Urothelium cell line (cell line): ENCODE results near the gene EXOC4.
"Not testable (repeated sequence)": the region's sequence is repeated elsewhere in the genome, so short reads cannot be mapped to it uniquely, and the experiment has no call there.

Experiments
- DNase-seq: peaks from one replicate; pipeline ENCODE4 v3.0.0; 2011; ENCODE audit warnings: low spot score, mixed read lengths
- FAIRE-seq: peaks from 2 replicates; lab custom pipeline; 2011; peaks lifted over from hg19 to GRCh38; lab: Jason Lieb, UNC

EXOC4 gene

DNA sequence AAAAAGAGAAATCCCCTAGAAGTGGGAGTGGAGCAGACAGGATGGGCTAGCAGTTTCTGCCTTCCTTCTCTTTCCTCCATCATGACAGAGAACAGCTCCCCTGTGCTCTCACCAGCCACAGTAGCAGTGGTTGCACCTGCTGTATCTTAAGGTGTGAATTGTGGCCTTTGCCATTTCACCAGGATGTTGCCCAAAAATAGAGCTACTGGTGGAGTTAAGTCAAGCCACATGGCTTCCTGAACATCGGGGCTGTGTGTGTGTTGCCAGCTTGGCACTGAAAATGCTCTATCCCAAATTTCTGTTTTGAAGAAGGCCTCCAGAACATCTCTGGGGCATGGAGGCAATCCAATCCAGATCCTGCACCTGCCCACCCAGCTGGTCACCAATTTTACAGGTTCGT lies 348.7 kb downstream of the EXOC4 start:
- FAIRE-seq (no peak), DNase-seq (no peak)

DNA sequence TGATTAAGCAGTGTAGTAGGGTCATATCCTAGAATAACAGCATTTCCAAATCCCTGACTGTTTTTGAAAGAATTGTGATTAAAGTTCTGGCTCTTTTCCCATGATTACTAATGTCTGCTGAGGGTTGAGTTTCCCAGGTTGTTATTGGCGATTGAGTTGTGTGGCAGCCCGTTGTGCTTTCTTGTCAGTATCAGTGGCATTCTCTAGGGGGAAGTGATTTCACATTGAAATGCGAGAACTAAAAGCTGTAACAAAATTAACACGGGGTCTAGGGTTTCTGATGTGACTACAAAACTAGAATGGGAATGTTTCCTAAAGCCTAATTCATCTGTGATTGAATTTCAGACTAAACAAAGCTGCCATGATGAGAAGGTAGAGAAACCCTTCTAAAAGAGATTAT lies 349.4 kb downstream of the EXOC4 start:
- DNase-seq = no peak
- no peak for FAIRE-seq

DNA sequence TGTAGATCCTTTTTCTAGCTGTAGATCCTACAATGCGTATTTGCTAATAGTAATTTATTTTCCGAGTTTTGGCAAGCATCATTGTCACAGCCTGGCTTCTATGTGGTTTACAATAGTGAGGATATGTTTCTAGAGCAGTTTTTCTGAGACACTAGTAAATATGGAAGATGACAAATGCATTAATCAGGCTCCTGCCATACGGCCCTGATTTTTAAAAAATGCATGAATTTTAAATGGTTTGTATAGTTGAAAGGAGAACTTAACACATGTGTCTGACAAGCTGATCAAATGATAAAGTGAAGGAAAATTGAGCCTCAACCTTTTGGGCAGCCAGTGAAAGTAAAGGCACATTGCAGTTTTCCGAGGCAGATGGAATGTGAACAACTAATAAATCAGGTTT lies 354.1 kb downstream of the EXOC4 start:
- FAIRE-seq = no peak
- no peak for DNase-seq

DNA sequence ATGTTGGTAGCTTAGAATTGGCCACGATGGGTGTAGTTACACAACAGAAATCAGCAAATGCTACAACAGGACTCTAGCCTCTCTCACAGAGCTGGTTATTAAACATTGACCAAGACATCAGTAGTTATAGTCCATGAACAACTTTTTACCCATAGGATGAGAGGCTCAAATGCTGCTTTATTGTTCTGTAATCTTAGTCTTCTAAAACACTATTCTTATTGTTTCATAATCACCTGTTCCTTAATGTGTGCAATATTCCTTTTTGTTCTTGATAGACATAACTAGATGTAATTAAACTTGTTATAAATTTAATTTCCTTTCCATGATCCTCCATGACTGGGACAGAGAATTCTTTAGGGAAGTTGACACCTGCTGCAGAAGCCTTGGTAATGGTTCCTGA lies 356.9 kb downstream of the EXOC4 start:
- DNase-seq = no peak
- no peak for FAIRE-seq

DNA sequence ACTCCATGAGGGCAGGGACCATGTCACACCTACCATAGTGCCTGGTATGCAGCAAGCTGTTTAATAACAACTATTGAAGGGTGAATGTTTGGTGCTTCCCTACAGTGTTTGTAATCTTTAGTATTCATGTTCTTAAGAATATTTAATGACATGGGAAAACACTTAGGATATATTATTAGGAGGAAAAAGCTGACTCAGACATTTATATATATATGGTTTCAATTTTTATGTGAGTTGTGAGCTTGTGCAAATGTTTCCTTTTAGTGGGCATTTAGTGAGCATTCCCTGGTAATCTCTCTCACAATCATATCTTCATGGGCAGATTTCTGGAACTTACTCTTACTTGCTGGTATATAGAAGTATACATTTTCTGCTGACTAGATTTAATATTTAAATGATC lies 359.1 kb downstream of the EXOC4 start:
- FAIRE-seq = no peak
- no peak for DNase-seq

DNA sequence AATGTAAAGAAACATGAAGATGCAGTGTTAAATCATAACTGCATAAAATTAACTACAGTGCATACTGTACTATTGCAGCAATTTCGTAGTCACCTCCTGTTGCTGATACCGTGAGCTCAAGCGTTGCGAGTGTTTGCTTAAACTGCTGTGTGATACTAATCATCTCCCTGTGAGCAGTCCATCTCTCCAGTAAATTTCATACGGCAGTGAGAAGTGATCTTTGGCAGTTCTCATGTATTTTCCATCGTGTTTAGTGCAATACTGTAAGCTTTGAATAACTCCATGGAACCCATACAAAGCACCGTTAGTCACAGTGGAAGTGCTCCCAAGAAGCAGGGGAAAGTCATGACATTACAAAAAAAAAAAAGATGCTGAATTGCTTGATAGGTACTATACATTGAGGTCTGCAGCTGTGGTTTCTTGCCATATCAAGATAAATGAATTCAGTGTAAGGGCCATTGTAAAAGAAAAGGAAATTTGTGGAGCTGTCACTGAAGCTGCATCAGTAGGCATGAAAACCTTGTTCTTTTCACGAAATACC lies 360.4 kb downstream of the EXOC4 start:
- FAIRE-seq (no peak), DNase-seq (no peak)

DNA sequence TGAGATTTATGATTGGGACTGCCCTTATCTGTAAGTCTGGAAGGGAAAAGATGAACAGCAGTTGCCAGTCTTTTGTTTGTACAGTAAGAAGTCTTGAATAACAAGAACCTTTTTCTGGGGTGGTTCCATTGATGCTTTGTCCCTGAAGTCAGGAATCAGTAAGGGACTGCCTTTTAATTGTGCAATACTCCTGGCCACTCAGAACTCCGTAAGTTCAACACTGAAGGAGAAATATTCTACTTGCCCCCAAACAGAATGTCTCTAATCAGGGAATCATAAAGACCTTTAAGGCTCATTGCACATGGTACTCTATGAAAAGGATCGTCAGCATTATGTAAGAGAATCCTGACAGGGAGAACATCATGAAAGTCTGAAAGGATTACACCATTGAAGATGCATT lies 361.4 kb downstream of the EXOC4 start:
- no peak for DNase-seq
- FAIRE-seq = no peak

DNA sequence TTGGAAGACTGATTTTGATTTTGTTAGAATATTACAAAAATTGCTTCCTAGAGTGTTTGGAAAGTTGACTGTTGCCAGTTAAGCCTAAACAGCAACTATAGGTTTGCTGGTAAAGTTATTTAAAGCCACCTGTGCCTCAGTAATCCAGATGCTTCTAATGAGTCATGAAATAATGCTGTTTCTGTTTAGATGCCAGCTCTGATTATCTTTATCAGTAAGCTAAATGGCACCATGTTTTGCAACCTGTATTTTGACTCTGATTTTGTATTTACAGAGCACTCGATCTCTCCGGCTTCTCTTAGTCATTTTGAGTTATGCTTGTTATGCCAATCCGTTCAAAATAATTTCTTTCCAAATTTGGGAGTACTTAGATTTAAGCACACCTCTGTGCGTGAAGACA lies 366.1 kb downstream of the EXOC4 start:
- DNase-seq (no peak), FAIRE-seq (no peak)

DNA sequence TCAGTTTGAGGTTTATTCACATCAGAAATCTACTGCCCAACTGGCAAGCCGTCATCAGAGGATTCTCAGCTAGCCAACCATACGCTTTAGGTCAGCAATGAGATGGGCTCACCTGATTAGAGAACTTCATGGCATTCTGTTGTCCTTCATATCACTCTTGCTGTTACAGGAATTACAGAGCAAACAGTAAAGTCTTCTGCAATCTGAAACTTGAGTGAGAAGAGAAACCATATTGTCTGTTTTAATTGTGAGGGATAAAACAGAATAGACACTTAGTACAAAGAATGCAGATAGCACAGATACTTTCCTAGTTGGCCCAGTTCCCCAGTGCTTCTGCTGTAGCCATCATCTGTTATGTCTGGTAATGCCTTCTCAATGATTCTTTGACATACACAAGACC lies 366.6 kb downstream of the EXOC4 start:
- FAIRE-seq (no peak), DNase-seq (no peak)

DNA sequence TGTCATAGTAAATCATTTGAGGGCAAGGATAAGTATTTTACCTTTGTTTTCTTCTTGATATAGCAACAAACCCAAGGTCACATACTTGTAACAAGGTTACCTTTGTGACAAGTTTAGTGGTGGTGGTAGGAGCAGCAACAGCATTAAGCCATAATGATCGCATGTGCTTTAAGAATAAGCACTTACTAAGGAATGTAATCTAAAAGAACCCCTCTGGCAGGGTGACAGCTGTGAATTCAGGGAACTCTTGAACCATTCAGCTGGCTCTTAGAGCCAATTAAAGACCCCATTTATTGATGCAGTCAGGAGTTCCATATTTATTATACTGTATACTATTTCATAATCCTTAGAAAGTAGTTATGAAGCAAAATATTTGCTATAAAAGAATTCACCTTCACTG lies 370.8 kb downstream of the EXOC4 start:
- FAIRE-seq (no peak), DNase-seq (no peak)

DNA sequence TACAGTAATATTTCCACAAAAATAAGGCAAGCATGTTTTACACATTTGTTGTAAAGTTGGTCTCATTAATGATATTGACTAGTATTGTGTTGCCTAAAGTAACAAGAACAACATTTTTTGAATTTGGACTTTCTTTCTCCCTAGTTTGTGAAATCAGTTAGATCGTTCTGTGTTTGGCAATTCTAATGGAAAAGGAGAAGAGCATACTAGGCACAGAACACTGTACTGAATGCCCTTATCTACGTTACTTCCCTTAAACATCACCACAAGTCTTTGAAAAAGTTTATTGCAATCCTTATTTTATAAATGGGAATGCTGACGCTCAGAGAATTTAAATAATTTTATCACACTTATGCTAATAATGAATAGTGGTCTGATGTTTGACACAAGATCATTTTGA lies 372.2 kb downstream of the EXOC4 start:
- DNase-seq (no peak), FAIRE-seq (no peak)

DNA sequence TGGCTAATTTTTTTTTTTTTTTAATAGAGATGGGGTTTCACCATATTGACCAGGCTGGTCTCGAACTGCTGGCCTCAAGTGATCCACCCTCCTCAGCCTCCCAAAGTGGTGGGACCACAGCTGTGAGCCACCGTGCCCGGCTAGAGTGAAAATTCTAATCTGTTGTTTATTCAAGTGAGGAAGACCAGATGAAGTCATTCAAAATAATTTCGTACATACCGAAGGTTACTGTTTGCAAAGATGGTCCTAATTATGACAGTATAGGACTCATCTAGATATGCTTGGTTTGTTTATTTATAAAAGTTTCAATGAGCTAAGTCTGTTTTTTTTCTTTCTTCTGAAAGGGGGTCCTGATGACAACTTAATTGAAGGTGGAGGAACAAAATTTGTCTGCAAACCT lies 376.8 kb downstream of the EXOC4 start:
- FAIRE-seq = no peak
- DNase-seq = no peak

DNA sequence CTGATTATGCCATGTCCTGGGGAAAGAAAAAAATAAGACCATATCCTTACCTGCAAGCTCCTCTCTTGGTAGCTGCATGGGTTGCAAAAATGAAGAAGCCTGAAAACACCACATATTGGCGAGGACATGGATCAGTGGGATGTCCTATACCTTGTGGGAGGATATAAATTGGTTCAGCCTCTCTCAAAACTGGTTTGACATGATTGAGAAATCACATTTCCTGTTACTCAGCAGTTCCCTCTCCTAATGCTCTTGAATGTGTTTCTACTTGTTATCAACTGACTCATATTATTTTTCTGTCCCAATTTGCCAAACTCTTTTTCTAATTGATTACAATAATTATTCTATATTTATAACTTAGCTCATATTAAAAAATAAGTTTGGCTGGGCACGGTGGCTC lies 380.2 kb downstream of the EXOC4 start:
- no peak for FAIRE-seq
- DNase-seq = no peak

DNA sequence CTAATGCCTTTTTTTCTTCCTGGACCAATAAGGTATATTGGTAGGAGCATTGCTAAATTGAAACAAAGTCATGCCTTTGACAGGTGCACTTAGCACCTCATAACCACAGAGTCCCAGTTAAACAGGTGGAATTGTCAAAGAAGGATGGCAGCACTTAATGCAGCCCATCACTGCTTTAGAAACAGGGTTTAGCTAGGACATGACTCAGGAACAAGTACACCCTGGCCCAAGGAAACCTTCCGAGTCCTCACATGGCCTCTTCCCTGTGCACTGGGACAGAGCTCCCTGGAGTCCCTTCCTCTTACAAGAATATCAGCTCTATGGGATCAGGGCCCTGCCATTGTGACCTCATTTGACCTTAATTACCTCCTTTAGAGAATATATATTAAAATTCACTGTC lies 382.7 kb downstream of the EXOC4 start:
- DNase-seq (no peak), FAIRE-seq (no peak)

DNA sequence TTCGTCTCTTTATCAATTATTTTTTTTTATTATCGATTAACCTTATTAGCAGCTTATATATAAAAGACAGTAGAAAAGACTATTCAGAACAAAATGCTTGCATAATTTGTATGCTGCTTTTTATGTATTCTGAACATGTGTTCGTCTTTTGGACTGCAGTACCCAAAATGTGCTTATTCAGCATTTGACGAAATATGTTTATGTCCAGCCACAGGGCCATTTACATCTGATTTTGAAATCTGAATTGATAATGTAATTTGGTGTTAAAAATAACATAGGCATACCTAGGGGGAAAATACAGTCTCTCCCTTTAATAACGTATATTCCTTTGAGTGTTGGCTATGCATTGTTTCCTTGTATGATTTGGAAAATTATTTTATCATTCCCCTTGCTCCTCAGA lies 386.0 kb downstream of the EXOC4 start:
- DNase-seq (no peak), FAIRE-seq (no peak)

DNA sequence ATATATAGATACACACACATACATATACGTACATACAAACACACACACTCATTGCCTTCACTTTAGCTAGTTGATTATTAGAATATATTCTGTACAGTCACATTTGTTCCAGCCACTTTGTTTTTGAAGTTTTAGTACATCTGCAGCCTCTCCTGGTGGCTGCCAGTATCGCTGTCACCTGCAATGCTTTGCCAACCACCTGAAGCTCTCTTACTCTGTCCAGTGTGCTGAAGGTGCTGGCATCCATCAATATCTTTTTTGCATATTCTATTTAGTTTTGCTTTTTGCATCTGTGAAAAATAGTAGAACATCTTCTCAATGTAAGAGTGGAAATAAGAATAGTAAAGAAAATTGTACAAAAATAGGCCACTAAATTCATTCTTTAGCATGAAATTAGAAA lies 388.6 kb downstream of the EXOC4 start:
- FAIRE-seq = no peak
- no peak for DNase-seq

DNA sequence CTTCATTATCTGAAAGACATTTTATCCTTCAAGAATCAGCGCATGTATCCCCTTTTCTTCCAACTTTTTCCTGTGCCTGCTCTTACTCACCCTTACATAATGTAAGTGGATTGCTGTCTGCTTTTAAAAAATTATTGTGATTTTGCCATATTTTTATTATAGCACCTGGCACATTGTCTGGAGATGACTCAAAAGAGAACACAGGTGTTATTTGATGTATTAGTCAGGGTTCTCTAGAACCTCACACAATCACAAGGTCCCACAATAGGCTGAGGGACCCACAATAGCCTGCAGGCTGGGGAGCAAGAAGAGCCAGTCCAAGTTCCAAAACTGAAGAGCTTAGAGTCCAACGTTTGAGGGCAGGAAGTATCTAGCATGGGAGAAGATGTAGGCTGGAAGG lies 390.0 kb downstream of the EXOC4 start:
- FAIRE-seq (no peak), DNase-seq (no peak)

DNA sequence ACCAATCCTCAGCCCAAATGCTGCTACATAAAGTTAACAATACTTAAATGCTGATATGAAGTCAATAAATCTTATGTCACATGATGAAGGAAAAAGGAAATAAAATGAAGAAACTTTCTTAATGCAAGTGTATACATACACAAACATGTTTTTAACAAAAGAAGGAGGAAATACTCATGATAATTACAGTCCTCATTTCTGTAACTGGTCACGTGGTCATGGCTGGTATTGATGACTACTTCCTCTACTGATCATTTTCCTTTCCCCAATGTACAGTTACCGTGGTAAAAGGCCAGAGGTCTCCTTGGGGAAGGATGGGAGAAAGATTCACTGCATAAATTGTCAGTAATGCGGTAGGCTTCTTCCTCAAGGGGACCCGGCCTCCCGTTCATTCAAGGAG lies 390.8 kb downstream of the EXOC4 start:
- not testable (repeated sequence) for FAIRE-seq, DNase-seq

DNA sequence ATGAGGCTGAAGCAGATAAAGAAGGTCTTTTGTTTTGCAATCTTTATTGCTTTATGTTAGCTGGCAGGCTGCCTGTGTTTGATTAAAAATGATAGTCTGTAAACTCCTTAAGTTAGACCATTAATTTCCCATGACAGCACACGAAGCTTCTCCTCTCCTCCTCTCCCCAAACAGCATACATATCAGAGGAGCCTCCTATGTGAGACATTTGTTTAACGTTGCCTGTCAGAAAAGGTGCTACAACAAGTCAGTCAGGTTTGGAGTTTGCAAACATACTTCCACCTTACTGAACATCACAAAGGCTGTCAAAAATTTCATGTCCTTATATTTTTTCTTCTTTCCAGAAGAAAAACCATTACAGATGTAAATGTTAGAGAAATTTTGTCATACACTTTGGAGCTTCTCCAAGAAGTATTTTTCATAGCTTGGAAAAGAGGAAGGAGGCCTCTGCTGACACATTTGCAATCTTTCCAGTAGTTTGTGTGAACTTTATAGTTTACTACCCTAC lies 393.1 kb downstream of the EXOC4 start:
- DNase-seq (no peak), FAIRE-seq (no peak)

DNA sequence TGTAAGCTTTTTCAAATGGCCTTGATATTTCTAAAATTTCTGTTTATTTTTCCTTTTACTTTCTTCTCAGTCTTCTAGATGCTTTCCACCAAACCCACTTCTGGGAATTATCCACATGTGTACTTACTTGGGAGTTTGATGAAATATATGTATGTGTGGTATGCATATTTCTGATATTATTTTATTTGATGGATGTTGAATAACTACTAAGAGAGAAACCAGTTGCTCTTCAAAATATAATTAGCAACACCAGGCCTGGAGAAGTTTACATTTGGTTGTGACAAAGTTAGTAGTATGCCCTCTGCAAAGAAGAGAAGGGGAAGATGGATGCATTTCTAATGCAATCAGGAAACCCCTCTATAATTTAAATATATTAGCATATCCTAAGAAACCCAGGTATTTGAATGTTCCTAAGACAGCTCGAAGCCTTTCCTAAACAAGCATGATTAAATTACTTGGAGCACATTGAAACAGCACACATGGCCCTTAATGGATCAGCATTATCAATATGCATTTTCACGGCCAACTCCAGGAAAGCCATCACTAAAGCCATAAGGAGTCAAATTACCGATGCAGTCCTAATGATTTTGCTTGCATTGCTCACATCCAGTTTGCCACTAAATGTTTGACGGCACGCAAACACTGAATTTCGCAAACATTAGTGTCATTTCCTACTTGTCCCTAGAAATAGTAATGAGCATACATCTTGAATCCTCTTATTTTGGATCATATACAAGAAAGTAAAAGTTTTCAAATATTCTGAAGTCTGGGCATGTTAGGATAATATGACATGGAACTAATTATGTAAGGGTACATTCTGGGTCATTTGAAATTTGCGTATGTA lies 393.8 kb downstream of the EXOC4 start:
- no peak for FAIRE-seq
- DNase-seq = no peak

DNA sequence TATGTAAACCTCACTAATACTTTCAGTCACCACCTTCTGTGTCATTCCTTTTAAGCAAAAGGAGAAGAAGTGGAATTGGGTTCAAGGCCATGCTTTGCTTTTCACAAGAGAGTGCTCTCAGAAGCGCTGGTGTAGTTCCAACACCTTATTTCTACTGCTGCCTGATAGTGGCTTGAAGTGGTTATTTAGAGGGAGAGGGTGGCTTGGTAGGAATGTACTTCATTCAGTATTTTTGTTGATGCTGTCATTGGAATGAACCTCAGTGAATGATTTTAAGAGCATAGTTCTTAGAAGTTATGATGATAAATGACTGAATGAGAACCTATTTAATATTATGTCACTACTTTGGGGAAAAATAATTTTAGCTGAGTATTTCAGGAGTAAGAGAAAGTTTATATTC lies 396.7 kb downstream of the EXOC4 start:
- DNase-seq (no peak), FAIRE-seq (no peak)

DNA sequence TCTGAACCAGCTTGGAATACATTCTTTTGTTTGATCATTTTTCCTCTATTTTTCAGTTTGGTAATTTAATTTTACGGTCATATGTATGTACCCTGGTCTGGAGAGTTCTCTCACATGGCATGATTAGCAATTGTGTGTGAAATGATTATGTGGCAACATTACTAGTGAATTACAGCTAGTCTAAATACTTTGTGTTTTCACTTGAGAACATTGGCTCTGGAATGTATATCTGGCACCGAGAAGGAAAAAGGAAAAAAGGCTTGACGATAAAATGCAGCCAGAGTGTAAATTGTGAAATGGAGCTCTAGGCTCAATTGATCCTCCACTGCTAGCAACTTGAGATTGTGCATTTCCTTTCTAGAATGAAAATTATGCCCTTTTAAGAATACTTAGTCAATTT lies 397.2 kb downstream of the EXOC4 start:
- DNase-seq (no peak), FAIRE-seq (no peak)
